ENCODE measurements around the gene CCDC54.
A peak's percentile ranks its signal among the peaks of the same experiment; 100 is the strongest.

The CCDC54 gene

DNA sequence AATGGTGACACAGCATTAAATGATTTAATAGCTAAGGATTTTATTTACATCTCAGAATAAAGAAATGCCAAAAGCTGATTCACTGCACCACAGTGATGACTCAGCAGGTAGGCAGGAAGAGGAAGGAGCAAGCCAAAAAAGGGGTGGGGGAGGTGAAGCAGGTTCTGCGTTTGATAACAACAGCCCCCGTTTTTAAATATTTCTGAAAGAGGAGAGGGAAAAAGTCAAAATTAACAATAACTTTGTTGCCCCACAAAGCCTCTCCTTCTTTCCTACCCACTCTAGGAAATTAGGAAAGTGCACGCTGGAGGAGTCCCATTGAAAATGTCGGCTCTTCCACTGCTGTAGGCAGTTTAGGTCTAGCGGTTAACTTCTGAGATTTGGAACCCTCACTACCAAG lies 9.9 kb upstream of the CCDC54 start:
- H3K23ac ChIP-seq (ENCODE audit: low read length in 2 of 2): no peak overlapping the region
- 82% methylated on average over 4 of the region's 5 CpGs for WGBS
- H2BK15ac ChIP-seq (ENCODE audit: low read depth, poor library complexity, severe bottlenecking): no peak overlapping the region
- no peak overlapping the region for H4K91ac ChIP-seq (ENCODE audit: low read length)
- H3K4me3 ChIP-seq (ENCODE audit: insufficient read depth in 1 of 2, low read depth in 1 of 2, low read length in 2 of 2): no peak overlapping the region
- no peak overlapping the region for H3K27ac ChIP-seq (ENCODE audit: low read length, poor library complexity, severe bottlenecking)
- no peaks in the 10 kb centered on the region for H3K79me1 ChIP-seq (replicated peaks; ENCODE audit: low read length, poor library complexity, severe bottlenecking)
- no peak overlapping the region for H3K18ac ChIP-seq (ENCODE audit: low read depth in 1 of 2, low read length in 2 of 2)
- H3K9ac ChIP-seq (ENCODE audit: low read length): no peak overlapping the region
- H3K14ac ChIP-seq (ENCODE audit: low read length in 2 of 2): no peak overlapping the region
- H3K4me2 ChIP-seq (ENCODE audit: low read length, poor library complexity, severe bottlenecking): no peak overlapping the region
- H2BK12ac ChIP-seq (ENCODE audit: low read length in 2 of 2): no peak overlapping the region
- H2AFZ ChIP-seq (ENCODE audit: low read depth, low read length): no peak overlapping the region
- no peak overlapping the region for H3K4ac ChIP-seq (ENCODE audit: low read depth in 1 of 2, low read length in 2 of 2)
- H4K8ac ChIP-seq (ENCODE audit: low read length): no peak overlapping the region
- no peaks in the 10 kb centered on the region for H3K36me3 ChIP-seq (ENCODE audit: control insufficient read depth in 1 of 2, insufficient read depth in 2 of 2, low read depth in 1 of 2, low read length in 2 of 2)
- peak; percentile 28 for DNase-seq
- no peaks in the 10 kb centered on the region for H3K27me3 ChIP-seq (ENCODE audit: control insufficient read depth in 1 of 2, insufficient read depth in 1 of 2, low read length in 2 of 2)
- no peak overlapping the region for H2AK5ac ChIP-seq (ENCODE audit: low read length, severe bottlenecking)
- no peak overlapping the region for H2BK5ac ChIP-seq (ENCODE audit: low read depth, low read length, poor library complexity, severe bottlenecking)
- no peak overlapping the region for H2BK120ac ChIP-seq (ENCODE audit: low read depth, low read length)
- H3K9me3 ChIP-seq (ENCODE audit: control insufficient read depth, low read length): no peaks in the 10 kb centered on the region
- no peaks in the 10 kb centered on the region for H3K4me1 ChIP-seq (ENCODE audit: control insufficient read depth, insufficient read depth, low read depth, low read length)

- H3K18ac ChIP-seq (ENCODE audit: low read depth in 1 of 2, low read length in 2 of 2): no peak overlapping the region
- H3K9ac ChIP-seq (ENCODE audit: low read length): no peak overlapping the region
- no peak overlapping the region for H2BK12ac ChIP-seq (ENCODE audit: low read length in 2 of 2)
- H3K36me3 ChIP-seq (ENCODE audit: control insufficient read depth in 1 of 2, insufficient read depth in 2 of 2, low read depth in 1 of 2, low read length in 2 of 2): no peaks in the 10 kb centered on the region
- no peak overlapping the region for H3K23ac ChIP-seq (ENCODE audit: low read length in 2 of 2)
- no peaks in the 10 kb centered on the region for H3K79me1 ChIP-seq (replicated peaks; ENCODE audit: low read length, poor library complexity, severe bottlenecking)
- H2BK5ac ChIP-seq (ENCODE audit: low read depth, low read length, poor library complexity, severe bottlenecking): no peak overlapping the region
- no peak overlapping the region for H4K91ac ChIP-seq (ENCODE audit: low read length)
- H3K9me3 ChIP-seq (ENCODE audit: control insufficient read depth, low read length): no peaks in the 10 kb centered on the region
- H3K27ac ChIP-seq (ENCODE audit: low read length, poor library complexity, severe bottlenecking): no peak overlapping the region
- no peaks in the 10 kb centered on the region for H3K4me1 ChIP-seq (ENCODE audit: control insufficient read depth, insufficient read depth, low read depth, low read length)
- H2BK15ac ChIP-seq (ENCODE audit: low read depth, poor library complexity, severe bottlenecking): no peak overlapping the region
- no peak overlapping the region for H3K4me2 ChIP-seq (ENCODE audit: low read length, poor library complexity, severe bottlenecking)
- peak overlapping the region; percentile 51 for H2AK5ac ChIP-seq (ENCODE audit: low read length, severe bottlenecking)
- no peaks in the 10 kb centered on the region for H3K27me3 ChIP-seq (ENCODE audit: control insufficient read depth in 1 of 2, insufficient read depth in 1 of 2, low read length in 2 of 2)
- H3K4me3 ChIP-seq (ENCODE audit: insufficient read depth in 1 of 2, low read depth in 1 of 2, low read length in 2 of 2): no peak overlapping the region
- no peak overlapping the region for H3K14ac ChIP-seq (ENCODE audit: low read length in 2 of 2)
- H4K8ac ChIP-seq (ENCODE audit: low read length): no peak overlapping the region
- H2AFZ ChIP-seq (ENCODE audit: low read depth, low read length): no peak overlapping the region
- H3K4ac ChIP-seq (ENCODE audit: low read depth in 1 of 2, low read length in 2 of 2): no peak overlapping the region
- no peak overlapping the region for H2BK120ac ChIP-seq (ENCODE audit: low read depth, low read length)
- 93% methylated on average over 8 of the region's 8 CpGs for WGBS
- no peak for DNase-seq
Measured at GRCh38 chr3:107368654-107369398, 8.4 kb upstream of the CCDC54 start.

DNA sequence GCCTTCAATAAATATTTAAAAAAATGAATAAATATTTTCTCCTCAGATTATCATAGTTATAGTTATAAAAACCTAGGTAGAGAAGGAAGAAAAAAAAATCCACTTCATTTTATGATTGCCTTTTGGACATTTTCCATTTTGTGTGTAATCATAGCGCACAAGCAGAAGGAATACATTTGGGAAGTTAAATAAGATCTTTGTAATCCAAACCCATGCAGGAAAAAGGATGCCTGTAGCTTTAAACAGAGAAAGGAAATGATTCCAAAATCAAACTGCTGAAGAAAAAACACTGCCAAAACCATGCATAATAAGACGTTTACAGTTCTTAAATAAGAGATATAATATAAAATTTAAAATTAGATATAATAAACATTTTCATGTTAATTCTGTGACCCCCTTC lies 7.4 kb upstream of the CCDC54 start:
- no peaks in the 10 kb centered on the region for H3K9me3 ChIP-seq (ENCODE audit: control insufficient read depth, low read length)
- no peak overlapping the region for H3K14ac ChIP-seq (ENCODE audit: low read length in 2 of 2)
- DNase-seq: no peak
- no peaks in the 10 kb centered on the region for H3K27me3 ChIP-seq (ENCODE audit: control insufficient read depth in 1 of 2, insufficient read depth in 1 of 2, low read length in 2 of 2)
- H3K4ac ChIP-seq (ENCODE audit: low read depth in 1 of 2, low read length in 2 of 2): no peak overlapping the region
- H2BK15ac ChIP-seq (ENCODE audit: low read depth, poor library complexity, severe bottlenecking): no peak overlapping the region
- no peaks in the 10 kb centered on the region for H3K4me1 ChIP-seq (ENCODE audit: control insufficient read depth, insufficient read depth, low read depth, low read length)
- H3K36me3 ChIP-seq (ENCODE audit: control insufficient read depth in 1 of 2, insufficient read depth in 2 of 2, low read depth in 1 of 2, low read length in 2 of 2): no peaks in the 10 kb centered on the region
- no peak overlapping the region for H3K4me3 ChIP-seq (ENCODE audit: insufficient read depth in 1 of 2, low read depth in 1 of 2, low read length in 2 of 2)
- no peak overlapping the region for H3K23ac ChIP-seq (ENCODE audit: low read length in 2 of 2)
- H3K4me2 ChIP-seq (ENCODE audit: low read length, poor library complexity, severe bottlenecking): no peak overlapping the region
- H2BK5ac ChIP-seq (ENCODE audit: low read depth, low read length, poor library complexity, severe bottlenecking): no peak overlapping the region
- WGBS: no CpG with 5 or more reads among the region's 2 CpGs
- no peak overlapping the region for H2AFZ ChIP-seq (ENCODE audit: low read depth, low read length)
- no peak overlapping the region for H4K8ac ChIP-seq (ENCODE audit: low read length)
- no peak overlapping the region for H3K27ac ChIP-seq (ENCODE audit: low read length, poor library complexity, severe bottlenecking)
- H2AK5ac ChIP-seq (ENCODE audit: low read length, severe bottlenecking): no peak overlapping the region
- H2BK120ac ChIP-seq (ENCODE audit: low read depth, low read length): no peak overlapping the region
- H3K79me1 ChIP-seq (replicated peaks; ENCODE audit: low read length, poor library complexity, severe bottlenecking): no peaks in the 10 kb centered on the region
- no peak overlapping the region for H3K18ac ChIP-seq (ENCODE audit: low read depth in 1 of 2, low read length in 2 of 2)
- H3K9ac ChIP-seq (ENCODE audit: low read length): no peak overlapping the region
- no peak overlapping the region for H4K91ac ChIP-seq (ENCODE audit: low read length)
- no peak overlapping the region for H2BK12ac ChIP-seq (ENCODE audit: low read length in 2 of 2)

DNA sequence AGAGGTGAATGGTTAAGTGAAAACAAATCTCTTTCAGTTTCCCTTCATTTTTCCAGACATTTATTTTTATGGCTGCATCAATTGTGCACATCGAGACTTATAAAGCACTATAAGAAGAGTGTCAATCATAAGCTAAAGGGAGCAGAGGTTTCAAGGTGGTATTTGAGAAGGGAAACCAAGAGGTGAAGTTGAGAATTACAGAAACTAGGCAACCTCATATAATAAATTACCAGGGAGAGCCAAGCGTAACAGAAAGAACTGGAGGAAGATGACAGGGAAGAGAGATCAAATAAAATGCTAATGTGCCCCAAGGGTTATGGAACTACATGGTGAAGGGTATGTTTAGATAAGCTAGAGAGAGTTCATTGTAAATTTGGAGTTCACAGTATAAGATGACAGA lies 6.3 kb upstream of the CCDC54 start:
- no peak overlapping the region for H4K8ac ChIP-seq (ENCODE audit: low read length)
- H2AFZ ChIP-seq (ENCODE audit: low read depth, low read length): no peak overlapping the region
- H3K27ac ChIP-seq (ENCODE audit: low read length, poor library complexity, severe bottlenecking): no peak overlapping the region
- H3K4me3 ChIP-seq (ENCODE audit: insufficient read depth in 1 of 2, low read depth in 1 of 2, low read length in 2 of 2): no peak overlapping the region
- H3K4me1 ChIP-seq (ENCODE audit: control insufficient read depth, insufficient read depth, low read depth, low read length): no peaks in the 10 kb centered on the region
- no peak overlapping the region for H4K91ac ChIP-seq (ENCODE audit: low read length)
- no peak for DNase-seq
- whole genome bisulfite sequencing: 89% methylated on average over 2 of the region's 2 CpGs
- no peaks in the 10 kb centered on the region for H3K27me3 ChIP-seq (ENCODE audit: control insufficient read depth in 1 of 2, insufficient read depth in 1 of 2, low read length in 2 of 2)
- no peaks in the 10 kb centered on the region for H3K36me3 ChIP-seq (ENCODE audit: control insufficient read depth in 1 of 2, insufficient read depth in 2 of 2, low read depth in 1 of 2, low read length in 2 of 2)
- no peak overlapping the region for H2AK5ac ChIP-seq (ENCODE audit: low read length, severe bottlenecking)
- H2BK12ac ChIP-seq (ENCODE audit: low read length in 2 of 2): no peak overlapping the region
- H3K14ac ChIP-seq (ENCODE audit: low read length in 2 of 2): no peak overlapping the region
- no peak overlapping the region for H2BK5ac ChIP-seq (ENCODE audit: low read depth, low read length, poor library complexity, severe bottlenecking)
- no peak overlapping the region for H3K9ac ChIP-seq (ENCODE audit: low read length)
- no peak overlapping the region for H3K4ac ChIP-seq (ENCODE audit: low read depth in 1 of 2, low read length in 2 of 2)
- no peaks in the 10 kb centered on the region for H3K79me1 ChIP-seq (replicated peaks; ENCODE audit: low read length, poor library complexity, severe bottlenecking)
- no peak overlapping the region for H3K4me2 ChIP-seq (ENCODE audit: low read length, poor library complexity, severe bottlenecking)
- H2BK120ac ChIP-seq (ENCODE audit: low read depth, low read length): no peak overlapping the region
- H2BK15ac ChIP-seq (ENCODE audit: low read depth, poor library complexity, severe bottlenecking): no peak overlapping the region
- H3K23ac ChIP-seq (ENCODE audit: low read length in 2 of 2): no peak overlapping the region
- H3K9me3 ChIP-seq (ENCODE audit: control insufficient read depth, low read length): no peaks in the 10 kb centered on the region
- no peak overlapping the region for H3K18ac ChIP-seq (ENCODE audit: low read depth in 1 of 2, low read length in 2 of 2)

All from mesenchymal stem cell (in vitro differentiated cells and primary cell).